Keratinocyte (primary cell): ENCODE results near the gene CD300C. TPM values are rescaled to one million over a fixed set of nuclear protein-coding genes. Genes with fewer than 3 reads are reported as not detected.
"Not testable (repeated sequence)": the region's sequence is repeated elsewhere in the genome, so short reads cannot be mapped to it uniquely, and the experiment has no call there.

Experiments
- DNase-seq: peaks from one replicate; pipeline ENCODE4 v3.0.0-alpha.2; 2011; ENCODE audit warnings: low read depth, missing footprints, low spot score
- FAIRE-seq: peaks from 2 replicates; lab custom pipeline; 2011; peaks lifted over from hg19 to GRCh38; lab: Jason Lieb, UNC
- H2AFZ ChIP-seq: 2 replicates; pipeline ENCODE4 v1.6.0; 2012; ENCODE audit warnings: low read length, control low read depth, inconsistent platforms; ENCODE audit not compliant: control insufficient read depth
- H3K27ac ChIP-seq: 2 replicates; pipeline ENCODE4 v1.5.1; 2011; ENCODE audit warnings: low read length; ENCODE audit not compliant: control insufficient read depth, insufficient read depth
- H3K27me3 ChIP-seq: 3 replicates; pipeline ENCODE4 v1.6.0; 2011; ENCODE audit warnings: low read length; ENCODE audit not compliant: control insufficient read depth, insufficient read depth; ENCODE audit errors: extremely low read depth
- H3K36me3 ChIP-seq, 2 experiments: 2 replicates in 1 of 2; 3 replicates in 1 of 2; pipeline ENCODE4 v1.5.1; 2011; ENCODE audit warnings: low read length in 2 of 2, mild to moderate bottlenecking in 1 of 2; ENCODE audit not compliant: control insufficient read depth in 2 of 2, insufficient read depth in 2 of 2; ENCODE audit errors: extremely low read depth in 1 of 2
- H3K4me1 ChIP-seq: 3 replicates; pipeline ENCODE4 v1.5.1; 2011; ENCODE audit warnings: low read length; ENCODE audit not compliant: control insufficient read depth, insufficient read depth; ENCODE audit errors: extremely low read depth
- H3K4me2 ChIP-seq: 3 replicates; pipeline ENCODE4 v1.6.0; 2011; ENCODE audit warnings: low read depth, low read length; ENCODE audit not compliant: control insufficient read depth, insufficient read depth; ENCODE audit errors: extremely low read depth
- H3K4me3 ChIP-seq, 3 experiments: fragments of 200-600 bp in 1 of 3; sonication (generic) in 1 of 3; 2 replicates in 2 of 3; 3 replicates in 1 of 3; pipeline ENCODE4 v1.5.1; 2011 to 2016; ENCODE audit warnings: low read length in 3 of 3, mild to moderate bottlenecking in 3 of 3, control low read depth in 2 of 3, inconsistent platforms in 1 of 3, low read depth in 1 of 3, mixed read lengths in 1 of 3, mixed run types in 1 of 3, moderate library complexity in 1 of 3; ENCODE audit not compliant: control insufficient read depth in 2 of 3, insufficient read depth in 2 of 3; ENCODE audit errors: extremely low read depth in 1 of 3
- H3K79me2 ChIP-seq: 2 replicates; pipeline ENCODE4 v1.6.0; 2012; ENCODE audit warnings: low read length; ENCODE audit not compliant: control insufficient read depth, insufficient read depth
- H3K9ac ChIP-seq: 3 replicates; pipeline ENCODE4 v1.6.0; 2011; ENCODE audit warnings: low read length; ENCODE audit not compliant: control insufficient read depth, insufficient read depth; ENCODE audit errors: extremely low read depth
- H3K9me1 ChIP-seq: 3 replicates; pipeline ENCODE4 v1.6.0; 2011; ENCODE audit warnings: low read length; ENCODE audit not compliant: control insufficient read depth, insufficient read depth; ENCODE audit errors: extremely low read depth
- H3K9me3 ChIP-seq: 2 replicates; pipeline ENCODE4 v1.5.1; 2012; ENCODE audit warnings: low read depth, low read length; ENCODE audit not compliant: control insufficient read depth
- H4K20me1 ChIP-seq: 3 replicates; pipeline ENCODE4 v1.6.0; 2011; ENCODE audit warnings: low read length; ENCODE audit not compliant: control insufficient read depth, insufficient read depth; ENCODE audit errors: extremely low read depth
- CTCF ChIP-seq, 3 experiments: IDR thresholded peaks in 1 of 3; conservative IDR thresholded peaks in 1 of 3; optimal IDR thresholded peaks in 1 of 3; 2 replicates in 2 of 3; 3 replicates in 1 of 3; pipeline versions ENCODE3 to v1.5.1; 2011; ENCODE audit warnings: low read length in 3 of 3, mild to moderate bottlenecking in 3 of 3, moderate library complexity in 2 of 3, control low read depth in 1 of 3, inconsistent platforms in 1 of 3; ENCODE audit not compliant: insufficient read depth in 2 of 3; ENCODE audit errors: extremely low read depth in 1 of 3
- EZH2 ChIP-seq: IDR thresholded peaks from one replicate; pipeline ENCODE4 v1.6.1; 2012; ENCODE audit warnings: inconsistent platforms, mild to moderate bottlenecking, low read length, moderate library complexity
- dilution Hi-C: fragments of 300-500 bp; cut with MboI; formaldehyde crosslinking; loops from one replicate; pipeline ENCODE4 v1.7.0; 2020; ENCODE audit warnings: low sequenced_read_pairs; ENCODE audit not compliant: extremely low pct_ligation_motif_present
- polyA plus RNA-seq, 5 experiments: library from polyadenylated mRNA; depleted of rRNA in 3 of 5; stranded (reverse) in 3 of 5; stranded (forward) in 1 of 5; unstranded in 1 of 5; fragments of >200 nt; gene quantifications; 1 replicate in 1 of 5; 2 replicates in 3 of 5; 3 replicates in 1 of 5; pipeline versions ENCODE4 v1.2.1 to v1.2.3, GENCODE V29; 2011 to 2012; ENCODE audit warnings: missing spikeins in 2 of 5, low read depth in 1 of 5, low replicate concordance in 1 of 5

CD300C gene
- polyA plus RNA-seq, 1 donor (not counting 4 experiments of a cell fraction or from before 2014, with no cell fraction given) = not detected

GRCh38 chr17:74520790-74521480 is 25.0 kb downstream of the CD300C start:
- no peaks in the 10 kb centered on the region for H3K79me2 ChIP-seq
- H3K4me3 ChIP-seq = no peak overlapping the region
- DNase-seq (no peak), FAIRE-seq (no peak)
- no peak overlapping the region for H3K4me2 ChIP-seq
- no peaks in the 10 kb centered on the region for H4K20me1 ChIP-seq
- TF ChIP-seq CTCF (optimal IDR thresholded peaks at IDR 0.05 in 1 of 3, IDR thresholded peaks at IDR 0.05 in 1 of 3, conservative IDR thresholded peaks at IDR 0.05 in 1 of 3; ENCODE audit: extremely low read depth in 1 of 3, insufficient read depth in 2 of 3, low read length in 3 of 3) = no peak
- TF ChIP-seq EZH2 = no peak
- no peak overlapping the region for H3K9ac ChIP-seq
- dilution Hi-C loops = no loop called here
- H3K27ac ChIP-seq = no peak overlapping the region
- no peak overlapping the region for H2AFZ ChIP-seq
- no peaks in the 10 kb centered on the region for H3K9me3 ChIP-seq
- H3K4me1 ChIP-seq = no peaks in the 10 kb centered on the region
- no peaks in the 10 kb centered on the region for H3K27me3 ChIP-seq
- no peaks in the 10 kb centered on the region for H3K36me3 ChIP-seq
- no peaks in the 10 kb centered on the region for H3K9me1 ChIP-seq

DNA sequence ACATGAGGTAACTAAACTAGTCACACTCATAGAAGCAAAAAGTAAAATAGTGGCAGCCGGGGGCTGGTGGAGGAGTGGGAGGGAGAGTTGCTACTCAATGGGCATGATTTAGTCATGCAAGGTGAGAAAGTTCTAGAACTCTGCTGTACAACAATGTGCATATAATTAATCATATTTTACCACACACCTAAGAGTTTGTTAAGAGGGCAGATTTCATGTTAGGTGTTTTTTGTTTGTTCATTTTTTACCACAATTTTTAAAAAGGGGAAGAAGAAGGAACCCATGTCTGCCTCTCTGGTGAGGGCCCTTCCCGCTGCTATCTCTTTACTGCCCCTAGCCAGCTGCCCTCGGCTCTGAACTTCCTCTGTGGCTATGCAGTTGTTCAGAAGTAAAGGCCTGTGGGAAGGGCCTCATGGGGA is 25.9 kb downstream of the CD300C start:
- no peaks in the 10 kb centered on the region for H3K9me3 ChIP-seq
- no peak overlapping the region for H3K9ac ChIP-seq
- no peaks in the 10 kb centered on the region for H3K79me2 ChIP-seq
- no peak overlapping the region for H3K27ac ChIP-seq
- H3K27me3 ChIP-seq = no peaks in the 10 kb centered on the region
- no peak for TF ChIP-seq CTCF (optimal IDR thresholded peaks at IDR 0.05 in 1 of 3, IDR thresholded peaks at IDR 0.05 in 1 of 3, conservative IDR thresholded peaks at IDR 0.05 in 1 of 3; ENCODE audit: extremely low read depth in 1 of 3, insufficient read depth in 2 of 3, low read length in 3 of 3)
- no peak for TF ChIP-seq EZH2
- H3K4me1 ChIP-seq = no peaks in the 10 kb centered on the region
- H3K9me1 ChIP-seq = no peaks in the 10 kb centered on the region
- no peaks in the 10 kb centered on the region for H4K20me1 ChIP-seq
- FAIRE-seq (no peak), DNase-seq (no peak)
- H3K4me3 ChIP-seq = no peak overlapping the region
- H2AFZ ChIP-seq = no peak overlapping the region
- dilution Hi-C loops = no loop called here
- no peak overlapping the region for H3K4me2 ChIP-seq
- H3K36me3 ChIP-seq = no peaks in the 10 kb centered on the region

GRCh38 chr17:74518413-74518981 is 27.4 kb downstream of the CD300C start:
- H3K79me2 ChIP-seq, H3K27me3 ChIP-seq, H3K9ac ChIP-seq, FAIRE-seq, DNase-seq, H3K9me1 ChIP-seq, H4K20me1 ChIP-seq, dilution Hi-C loops, H3K27ac ChIP-seq, H2AFZ ChIP-seq, H3K4me2 ChIP-seq, H3K4me1 ChIP-seq, H3K4me3 ChIP-seq, H3K36me3 ChIP-seq: not testable (repeated sequence)
- H3K9me3 ChIP-seq = peaks cover 10% of the 10 kb centered on the region
